Thyroid gland (tissue), 4 donors: ENCODE measurements around the gene SMG6. TPM values are rescaled to one million over a fixed set of nuclear protein-coding genes. Genes with fewer than 3 reads are reported as not detected.
A peak's percentile ranks its signal among the peaks of the same experiment; 100 is the strongest.

Experiments used
- DNase-seq, 2 donors: peaks; one replicate each; pipeline ENCODE4 v3.0.0-alpha.2; 2019
- H3K27ac ChIP-seq, 3 donors: fragments of 200-600 bp; sonication (generic); 1 replicate in 2 of 3; 2 replicates in 1 of 3; pipeline ENCODE4 v1.5.1; 2016 to 2019; ENCODE audit warnings: mild to moderate bottlenecking in 1 of 3, moderate library complexity in 1 of 3
- H3K27me3 ChIP-seq: fragments of 200-600 bp; sonication (generic); one replicate; pipeline ENCODE4 v1.5.1; 2019
- H3K36me3 ChIP-seq, 2 donors: fragments of 200-600 bp; sonication (generic); one replicate each; pipeline ENCODE4 v1.5.1; 2016 to 2019
- H3K4me1 ChIP-seq, 2 donors: fragments of 200-600 bp; sonication (generic); one replicate each; pipeline ENCODE4 v1.5.1; 2017 to 2019
- H3K4me3 ChIP-seq, 3 donors: fragments of 200-600 bp; sonication (generic); replicated peaks in 1 of 3; 1 replicate in 2 of 3; 2 replicates in 1 of 3; pipeline ENCODE4 v1.5.1; 2016; ENCODE audit warnings: mild to moderate bottlenecking in 1 of 3
- H3K9me3 ChIP-seq: fragments of 200-600 bp; sonication (generic); one replicate; pipeline ENCODE4 v1.5.1; 2017
- POLR2A ChIP-seq, 2 donors: fragments of 450-650 bp; IDR thresholded peaks; one replicate each; pipeline ENCODE4 v1.6.1; 2017; ENCODE audit warnings: antibody characterized with exemption in 2 of 2, mild to moderate bottlenecking in 2 of 2, moderate library complexity in 1 of 2
- WGBS, 2 donors: methylation state at CpG; one replicate each; pipeline ENCODE4 v1.1.5; 2017; 5-methylcytosine and 5-hydroxymethylcytosine counted together
- intact Hi-C: fragments of 100-400 bp; cut with DNase I; formaldehyde crosslinking; loops from one replicate; pipeline ENCODE4 v1.15.1; 2023
- total RNA-seq, 4 donors: library from RNA; depleted of rRNA; stranded (reverse); fragments of >200 nt; gene quantifications; one replicate each; pipeline ENCODE4 v1.2.3, GENCODE V29; 2016
- TF ChIP-seq, protein P1 (sequence below), 6 experiments: fragments of 200-600 bp in 3 of 6; fragments of 450-650 bp in 3 of 6; sonication (generic) in 3 of 6; IDR thresholded peaks; one replicate each; pipeline ENCODE4 v1.5.1; 2016 to 2019; ENCODE audit warnings: antibody characterized with exemption in 6 of 6, mild to moderate bottlenecking in 2 of 6, inconsistent platforms in 1 of 6, moderate library complexity in 1 of 6

The SMG6 gene
- total RNA-seq, 4 donors from 2014 or later = 26.0 to 35.9 (median 32.9) TPM

DNA sequence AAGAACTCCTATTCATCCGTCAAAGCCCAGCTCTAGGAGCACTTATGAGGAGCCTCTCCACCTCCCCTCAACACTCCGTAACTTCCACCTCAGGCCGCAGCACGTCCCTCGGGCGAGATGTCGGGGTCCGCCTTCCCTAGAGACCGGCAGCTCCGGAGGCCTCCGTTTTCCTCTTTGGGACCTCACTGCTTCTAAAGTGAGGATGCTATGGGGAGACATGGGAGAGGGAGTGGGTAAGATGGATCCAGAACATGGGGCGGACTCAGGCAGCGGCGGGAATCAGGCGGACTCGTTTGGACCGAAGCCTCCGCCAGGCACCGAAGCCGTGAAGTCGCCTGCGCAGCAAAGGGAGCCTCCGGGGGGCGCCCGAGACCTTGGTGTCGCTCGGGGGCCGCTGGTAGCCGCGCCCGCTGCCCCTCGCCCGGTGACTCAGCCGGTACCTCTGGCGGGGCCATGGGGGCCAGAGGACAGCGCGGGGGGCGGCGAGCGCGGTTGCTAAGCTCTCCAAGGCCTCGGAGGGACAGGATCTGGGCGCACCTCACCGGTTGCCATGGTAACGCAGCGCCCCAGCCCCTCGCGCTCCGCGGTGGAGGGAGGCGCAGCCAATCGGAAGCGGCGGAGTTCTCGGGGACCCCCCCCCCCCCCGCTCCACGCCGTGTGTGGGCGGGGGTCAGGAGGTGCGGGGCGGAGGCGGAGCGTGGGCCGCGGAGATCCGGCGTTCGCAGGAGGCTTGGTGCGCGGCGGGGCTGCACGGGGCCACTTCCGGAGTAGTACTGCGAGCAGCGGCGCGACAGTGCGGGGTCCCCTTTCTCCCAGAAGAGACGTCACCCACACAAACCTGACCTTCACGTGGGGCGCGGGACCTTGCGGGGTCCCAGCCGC lies 250.0 kb downstream of the SMG6 start:
- peaks cover 5% of the 10 kb centered on the region for H3K27me3 ChIP-seq
- peak overlapping the region in 2 of 3 donors; percentile 44 to 58 for H3K27ac ChIP-seq
- DNase-seq = peak; percentile 56 to 59
- TF ChIP-seq, protein P1, sequence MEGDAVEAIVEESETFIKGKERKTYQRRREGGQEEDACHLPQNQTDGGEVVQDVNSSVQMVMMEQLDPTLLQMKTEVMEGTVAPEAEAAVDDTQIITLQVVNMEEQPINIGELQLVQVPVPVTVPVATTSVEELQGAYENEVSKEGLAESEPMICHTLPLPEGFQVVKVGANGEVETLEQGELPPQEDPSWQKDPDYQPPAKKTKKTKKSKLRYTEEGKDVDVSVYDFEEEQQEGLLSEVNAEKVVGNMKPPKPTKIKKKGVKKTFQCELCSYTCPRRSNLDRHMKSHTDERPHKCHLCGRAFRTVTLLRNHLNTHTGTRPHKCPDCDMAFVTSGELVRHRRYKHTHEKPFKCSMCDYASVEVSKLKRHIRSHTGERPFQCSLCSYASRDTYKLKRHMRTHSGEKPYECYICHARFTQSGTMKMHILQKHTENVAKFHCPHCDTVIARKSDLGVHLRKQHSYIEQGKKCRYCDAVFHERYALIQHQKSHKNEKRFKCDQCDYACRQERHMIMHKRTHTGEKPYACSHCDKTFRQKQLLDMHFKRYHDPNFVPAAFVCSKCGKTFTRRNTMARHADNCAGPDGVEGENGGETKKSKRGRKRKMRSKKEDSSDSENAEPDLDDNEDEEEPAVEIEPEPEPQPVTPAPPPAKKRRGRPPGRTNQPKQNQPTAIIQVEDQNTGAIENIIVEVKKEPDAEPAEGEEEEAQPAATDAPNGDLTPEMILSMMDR (IDR thresholded peaks at IDR 0.05) = peak in 4 of 6 experiments; percentile 19 to 48 (median 38)
- TF ChIP-seq POLR2A (IDR thresholded peaks at IDR 0.05) = no peak
- WGBS, 2 donors = 17 to 26% methylated on average over 17 to 20 of the region's 84 CpGs
- H3K4me3 ChIP-seq = peak overlapping the region in 1 of 3 donors; percentile 8
- H3K4me1 ChIP-seq = peaks cover 28 to 69% of the 10 kb centered on the region in 2 donors
- no peaks in the 10 kb centered on the region for H3K9me3 ChIP-seq
- peaks cover 0 to 5% of the 10 kb centered on the region in 2 donors for H3K36me3 ChIP-seq
- intact Hi-C loops = loop anchor here (2.0 kb wide), 1 partner anchor 191 kb away; no protein-coding TSS in a partner anchor

GRCh38 chr17:2051933-2052559 lies 251.5 kb downstream of the SMG6 start:
- Histone ChIP-seq H3K4me1 (peaks cover 26 to 55% of the 10 kb centered on the region in 2 donors), H3K36me3 (no peaks in the 10 kb centered on the region), H3K27ac (no peak overlapping the region), H3K4me3 (no peak overlapping the region), H3K27me3 (no peaks in the 10 kb centered on the region), H3K9me3 (no peaks in the 10 kb centered on the region)
- no peak for TF ChIP-seq POLR2A (IDR thresholded peaks at IDR 0.05)
- intact Hi-C loops = no loop called here
- no peak for DNase-seq
- WGBS, 2 donors = 48% methylated on average over 14 of the region's 14 CpGs

- DNase-seq = no peak
- H3K9me3 ChIP-seq = no peaks in the 10 kb centered on the region
- 13 to 16% methylated on average over 26 to 39 of the region's 81 CpGs for WGBS, 2 donors
- no peaks in the 10 kb centered on the region for H3K36me3 ChIP-seq
- no peaks in the 10 kb centered on the region for H3K27me3 ChIP-seq
- H3K4me3 ChIP-seq = peak overlapping the region in 1 of 3 donors; percentile 37
- peaks cover 26 to 48% of the 10 kb centered on the region in 2 donors for H3K4me1 ChIP-seq
- TF ChIP-seq POLR2A (IDR thresholded peaks at IDR 0.05) = no peak
- TF ChIP-seq, protein P1 (IDR thresholded peaks at IDR 0.05) = no peak
- H3K27ac ChIP-seq = no peak overlapping the region
- intact Hi-C loops = no loop called here
Measured at GRCh38 chr17:2051061-2051932, 252.3 kb downstream of the SMG6 start.

- Histone ChIP-seq H3K27ac (no peak overlapping the region), H3K9me3 (no peaks in the 10 kb centered on the region), H3K4me3 (peak overlapping the region in 1 of 3 donors; percentile 37), H3K27me3 (no peaks in the 10 kb centered on the region), H3K36me3 (no peaks in the 10 kb centered on the region), H3K4me1 (peaks cover 26 to 44% of the 10 kb centered on the region in 2 donors)
- WGBS, 2 donors = 0% methylated on average over 4 of the region's 88 CpGs; no CpG with 5 or more reads in 1 of the 2 donors
- TF ChIP-seq, protein P1 (IDR thresholded peaks at IDR 0.05) = no peak
- intact Hi-C loops = no loop called here
- DNase-seq = peak; percentile 61 to 66
Measured at GRCh38 chr17:2050300-2051060, 253.1 kb downstream of the SMG6 start.
